HG03060 (cell line): ENCODE results near the gene ALDH6A1.

Experiments
- ATAC-seq: cut with Tn5 transposase; IDR thresholded peaks from one replicate; pipeline ENCODE4 v1.9.1; 2021; ENCODE audit warnings: low read depth, moderate number of reproducible peaks; ENCODE audit not compliant: unreplicated experiment

ALDH6A1 gene

DNA sequence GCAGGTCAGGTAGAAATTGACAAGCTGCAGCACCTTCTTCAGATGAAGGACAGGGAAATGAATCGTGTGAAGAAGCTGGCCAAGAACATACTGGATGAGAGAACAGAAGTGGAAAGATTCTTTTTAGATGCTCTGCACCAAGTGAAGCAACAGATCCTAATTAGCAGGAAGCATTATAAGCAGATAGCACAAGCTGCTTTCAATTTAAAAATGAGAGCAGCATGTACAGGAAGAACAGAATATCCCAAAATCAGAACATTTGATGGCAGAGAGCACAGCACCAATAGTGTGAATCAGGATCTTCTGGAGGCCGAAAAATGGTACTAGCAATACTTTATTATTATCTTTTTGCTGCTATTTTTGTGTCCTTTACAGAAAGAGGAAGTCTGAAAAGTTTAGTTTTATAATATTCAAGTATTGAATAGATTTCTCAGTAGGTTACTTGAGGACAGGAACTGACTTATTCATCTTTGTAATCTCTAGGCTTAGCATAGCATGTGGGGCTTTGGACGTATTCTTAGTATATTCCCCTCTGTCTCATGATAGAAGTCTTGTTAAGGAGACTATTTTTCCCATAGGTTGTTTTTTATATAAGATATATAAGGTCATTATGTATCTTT lies 34.3 kb downstream of the ALDH6A1 start:
- ATAC-seq = no peak

GRCh38 chr14:74048281-74048680 lies 36.0 kb downstream of the ALDH6A1 start:
- ATAC-seq = no peak

- no peak for ATAC-seq
These were observed 38.7 kb downstream of the ALDH6A1 start for GRCh38 chr14:74045522-74045921.

GRCh38 chr14:74042296-74042695 lies 42.0 kb downstream of the ALDH6A1 start:
- no peak for ATAC-seq

DNA sequence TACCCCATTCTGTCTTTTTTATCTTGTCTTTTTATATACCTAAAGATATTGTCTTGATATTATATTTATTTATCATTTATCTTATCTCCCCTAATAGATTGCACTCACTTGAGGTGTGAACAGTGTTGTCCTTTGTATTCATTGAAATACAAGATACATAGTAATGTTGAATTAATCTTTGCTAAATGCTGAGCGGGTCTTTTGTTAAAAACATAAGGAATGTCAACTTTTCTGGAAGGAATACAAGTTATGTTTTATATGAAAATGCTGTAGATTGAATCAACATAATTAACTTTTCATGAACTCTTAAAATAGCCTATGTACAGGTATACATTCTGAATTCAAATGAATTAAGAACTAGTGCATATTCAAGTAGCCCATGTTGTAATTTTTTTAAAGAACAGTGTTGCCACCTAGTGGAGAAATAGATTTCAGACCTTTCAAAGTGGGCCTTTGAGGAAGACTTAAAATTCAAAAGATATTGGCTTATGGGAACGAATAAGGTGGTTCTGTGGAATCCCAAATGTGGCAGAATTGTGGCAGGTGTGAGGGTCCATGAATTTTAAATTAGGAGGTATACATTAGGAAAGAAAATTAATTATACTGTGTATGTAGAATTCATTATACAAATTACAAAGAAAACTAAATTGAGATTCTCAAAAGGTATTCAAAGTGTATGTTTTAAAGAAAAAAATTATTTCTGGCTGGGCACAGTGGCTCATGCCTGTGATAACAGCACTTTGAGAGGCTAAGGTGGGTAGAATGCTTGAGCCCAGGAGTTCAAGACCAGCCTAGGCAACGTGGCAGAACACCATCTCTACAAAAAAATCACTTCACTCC lies 46.0 kb downstream of the ALDH6A1 start:
- ATAC-seq = no peak

DNA sequence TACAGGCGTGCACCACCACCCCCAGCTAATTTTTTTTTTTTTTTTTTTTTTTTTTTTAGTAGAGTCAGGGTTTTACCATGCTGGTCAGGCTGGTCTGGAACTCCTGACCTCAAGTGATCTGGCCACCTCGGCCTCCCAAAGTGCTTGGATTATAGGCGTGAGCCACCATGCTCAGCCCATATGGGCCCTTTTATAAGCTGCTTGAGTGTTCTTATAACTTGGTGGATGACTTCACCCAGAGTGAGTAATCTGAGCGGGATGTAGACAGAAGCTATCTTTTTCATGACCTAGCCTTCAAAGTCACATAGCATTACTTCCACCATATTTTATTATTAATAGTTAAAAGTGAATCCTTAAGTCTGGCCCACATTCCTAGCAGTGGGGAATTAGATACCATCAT lies 48.7 kb downstream of the ALDH6A1 start:
- no peak for ATAC-seq

DNA sequence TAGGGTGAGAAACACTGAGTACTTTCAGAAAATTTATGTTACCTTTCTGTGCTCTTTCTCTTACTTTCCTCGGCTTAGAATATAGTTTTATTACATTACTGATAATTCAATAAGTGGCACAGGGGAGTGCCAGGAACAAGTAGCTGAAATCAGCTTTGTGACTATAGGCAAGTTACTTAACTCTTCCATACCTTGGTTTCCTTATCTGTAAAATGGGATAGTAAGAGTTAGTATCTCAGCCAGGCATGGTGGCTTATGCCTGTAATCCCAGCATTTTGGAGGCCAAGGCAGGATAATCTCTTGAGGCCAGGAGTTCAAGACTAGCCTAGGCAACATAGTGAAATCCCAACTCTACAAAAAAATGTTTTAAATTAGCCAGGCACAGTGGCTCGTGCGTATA lies 49.7 kb downstream of the ALDH6A1 start:
- ATAC-seq = no peak

- no peak for ATAC-seq
These were observed 55.1 kb downstream of the ALDH6A1 start for GRCh38 chr14:74029136-74029535.

GRCh38 chr14:74022346-74022745 lies 61.9 kb downstream of the ALDH6A1 start:
- ATAC-seq = no peak

DNA sequence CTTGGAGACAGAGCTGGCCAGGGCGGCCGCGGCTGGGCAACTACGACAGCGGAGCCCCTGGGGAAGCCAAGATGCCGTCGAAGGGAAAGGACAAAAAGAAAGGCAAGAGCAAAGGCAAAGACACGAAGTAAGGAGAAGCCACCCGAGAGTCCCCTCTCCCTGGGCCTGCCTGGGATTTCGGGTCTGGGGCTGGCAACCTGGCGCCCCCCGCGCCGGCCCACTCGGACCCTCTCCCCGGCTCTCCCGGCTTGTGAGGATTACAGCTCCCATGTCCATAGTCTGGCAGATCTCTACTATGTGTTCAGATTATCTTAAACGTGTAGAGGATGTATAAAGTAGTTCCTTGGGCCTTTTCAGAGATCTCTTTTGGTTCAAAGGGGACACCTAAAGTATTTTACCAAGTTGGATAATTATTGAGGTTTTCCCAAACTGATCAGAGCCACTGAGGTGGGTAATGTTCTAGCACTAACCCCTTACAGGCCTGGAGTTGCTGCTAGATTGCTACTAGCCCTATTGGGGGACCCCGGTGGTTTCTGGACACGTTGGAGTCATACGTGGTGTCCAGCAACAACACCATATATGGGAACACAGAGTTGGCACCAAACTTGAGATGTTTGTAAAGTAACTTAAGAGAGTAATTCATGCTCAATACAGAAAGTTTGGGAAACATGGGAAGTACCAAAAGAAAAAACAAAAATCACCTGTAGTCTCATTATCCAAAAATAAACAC lies 64.7 kb downstream of the ALDH6A1 start:
- no peak for ATAC-seq

DNA sequence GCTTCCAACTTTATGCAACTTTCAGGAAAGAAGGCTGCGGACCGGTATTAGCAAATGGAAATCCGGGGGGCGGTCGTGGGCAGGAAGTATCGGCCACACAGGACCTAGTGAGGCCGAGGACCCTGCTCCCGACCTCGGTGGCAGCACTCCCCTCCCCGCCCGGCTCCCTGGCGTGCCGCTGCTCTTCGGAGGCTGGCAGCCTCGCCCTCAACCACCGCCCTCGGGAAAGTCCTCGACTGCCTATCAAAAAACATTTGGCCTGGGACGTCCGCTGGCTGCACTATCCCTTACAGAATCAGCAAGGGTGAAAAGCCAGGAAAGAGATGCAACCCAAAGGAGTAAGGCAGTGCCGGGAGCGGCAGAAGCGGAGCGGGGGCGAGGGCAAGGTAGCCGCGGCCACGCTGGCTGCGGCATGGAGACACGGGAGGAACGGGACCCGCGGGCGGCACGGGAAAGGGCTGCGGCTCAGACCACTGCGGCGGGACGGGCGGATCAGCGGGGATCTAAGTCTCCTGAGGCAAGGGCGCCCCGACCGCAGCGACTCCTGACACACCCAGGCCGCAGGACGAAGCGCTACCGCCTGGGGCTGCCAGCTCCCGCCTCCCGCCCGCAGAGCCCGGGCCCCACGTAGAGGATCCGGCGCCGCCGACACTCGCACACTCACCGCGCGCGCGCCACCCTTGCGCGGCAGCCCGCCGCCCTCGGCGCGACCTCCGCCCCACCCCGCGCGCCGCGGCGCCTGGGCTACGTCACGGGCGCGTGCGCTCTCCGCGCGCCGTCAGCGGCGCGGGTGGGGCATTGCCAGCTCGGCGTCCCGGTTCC lies 65.5 kb downstream of the ALDH6A1 start, which contains the start of the genes BBOF1 and ENTPD5:
BBOF1 (plus strand) TSS at position 764 of the 822 bp plus-strand sequence. CDS start 130 bp downstream, outside the sequence.
ENTPD5 (minus strand) TSS at position 703 of the 822 bp plus-strand sequence. CDS start 31,186 bp downstream, outside the sequence.
- ATAC-seq = peak; percentile 43

GRCh38 chr14:74018174-74018585 lies 66.1 kb downstream of the ALDH6A1 start:
- ATAC-seq = peak; percentile 10

DNA sequence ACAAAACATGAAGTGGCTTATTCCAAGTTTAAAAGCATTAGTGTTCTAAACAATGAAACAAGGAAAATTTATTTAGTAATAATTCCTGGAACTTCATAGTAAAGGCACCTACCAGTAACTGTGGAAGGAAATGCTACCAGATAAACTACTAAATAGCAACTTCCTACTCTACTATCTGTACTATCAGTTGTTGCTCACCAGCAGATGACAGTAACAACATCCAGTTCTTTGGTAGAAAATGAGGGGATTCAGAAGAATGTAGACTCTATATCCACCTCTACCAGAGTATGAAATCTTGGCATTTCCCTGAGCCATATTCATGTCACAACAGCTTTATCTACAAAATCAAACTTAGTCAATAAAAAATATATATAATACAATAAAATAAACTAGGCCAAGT lies 68.3 kb downstream of the ALDH6A1 start:
- ATAC-seq = no peak

GRCh38 chr14:74015176-74015575 lies 69.1 kb downstream of the ALDH6A1 start:
- ATAC-seq = no peak

- ATAC-seq = no peak
These were observed 70.0 kb downstream of the ALDH6A1 start for GRCh38 chr14:74014299-74014698.

DNA sequence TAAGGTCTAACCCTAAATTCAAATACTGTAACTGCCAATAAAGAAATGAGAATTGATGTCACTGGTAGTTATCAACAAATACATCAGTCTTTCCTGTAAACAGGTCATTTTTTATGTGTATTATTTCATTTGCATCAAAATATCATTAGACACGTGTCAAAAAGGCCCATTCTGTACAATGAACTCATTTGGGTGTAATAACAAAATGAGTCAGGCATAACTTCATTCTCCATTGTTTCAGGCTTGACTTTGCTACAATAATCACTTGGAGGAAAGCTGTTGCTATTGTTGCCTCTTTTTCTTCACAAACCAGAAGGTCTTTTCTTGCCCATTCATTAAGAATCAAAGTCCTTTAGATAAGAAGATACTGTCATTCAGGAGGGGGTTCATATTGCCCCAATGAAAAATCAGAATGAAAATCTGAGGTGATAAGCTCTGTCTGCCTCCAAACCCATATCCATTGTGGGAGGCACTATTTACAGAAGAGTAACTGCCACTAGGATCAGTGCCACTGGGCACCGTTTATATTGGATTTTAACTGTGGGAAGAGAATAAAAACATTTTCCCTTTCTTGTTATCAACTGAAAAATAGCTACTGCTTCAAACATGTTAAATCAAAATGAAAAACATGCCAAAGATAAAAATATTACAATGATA lies 75.3 kb downstream of the ALDH6A1 start:
- no peak for ATAC-seq
